Kidney epithelial cell (primary cell): ENCODE measurements around the gene GSAP. TPM values are rescaled to one million over a fixed set of nuclear protein-coding genes. Genes with fewer than 3 reads are reported as not detected.
"Not testable (repeated sequence)": the region's sequence is repeated elsewhere in the genome, so short reads cannot be mapped to it uniquely, and the experiment has no call there.

ENCODE experiments used
- DNase-seq: peaks from one replicate; pipeline ENCODE4 v3.0.0-alpha.2; 2010; ENCODE audit warnings: low read depth
- H3K27me3 ChIP-seq: 2 replicates; pipeline ENCODE4 v1.6.0; 2011; ENCODE audit warnings: low read length; ENCODE audit not compliant: control insufficient read depth, insufficient read depth
- H3K36me3 ChIP-seq: 2 replicates; pipeline ENCODE4 v1.5.1; 2011; ENCODE audit warnings: low read length; ENCODE audit not compliant: control insufficient read depth, insufficient read depth
- H3K4me3 ChIP-seq: 2 replicates; pipeline ENCODE4 v1.5.1; 2011; ENCODE audit warnings: low read depth, mild to moderate bottlenecking, control low read depth, low read length
- total RNA-seq: library from RNA; depleted of rRNA; stranded (reverse); fragments of >200 nt; gene quantifications from 2 replicates; pipeline ENCODE4 v1.2.3, GENCODE V29; 2015
- TF ChIP-seq, protein P1 (sequence below): IDR thresholded peaks from 2 replicates; pipeline ENCODE4 v1.5.1; 2011; ENCODE audit warnings: mild to moderate bottlenecking, moderate library complexity, low read length, control low read depth, inconsistent platforms; ENCODE audit not compliant: insufficient read depth, poor library complexity, severe bottlenecking

The GSAP gene
- total RNA-seq, 1 donor from 2014 or later, result 4.3 TPM

DNA sequence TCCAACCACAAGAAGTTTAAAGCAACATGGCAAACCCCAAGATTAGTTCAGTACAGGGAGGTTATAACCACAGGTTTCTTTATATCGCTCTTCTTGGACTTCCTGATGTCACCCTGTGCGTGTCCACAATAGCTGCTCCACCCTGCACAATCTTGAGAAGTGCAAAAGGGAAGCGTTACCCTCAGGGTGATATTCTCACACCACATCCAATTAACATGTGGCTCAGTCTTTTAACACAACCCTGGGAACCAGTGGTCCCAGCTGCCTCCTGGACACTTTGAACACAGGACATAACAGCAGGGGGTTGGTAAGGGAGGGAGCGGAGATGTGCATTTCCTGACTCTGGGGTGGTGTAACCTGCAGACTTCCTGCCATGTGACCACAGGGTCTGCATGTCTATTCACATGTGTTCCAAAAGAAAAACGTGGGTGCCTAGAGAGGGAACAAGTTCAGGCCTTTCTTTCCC lies 64.6 kb downstream of the GSAP start:
- no peak overlapping the region for H3K4me3 ChIP-seq
- TF ChIP-seq, protein P1, sequence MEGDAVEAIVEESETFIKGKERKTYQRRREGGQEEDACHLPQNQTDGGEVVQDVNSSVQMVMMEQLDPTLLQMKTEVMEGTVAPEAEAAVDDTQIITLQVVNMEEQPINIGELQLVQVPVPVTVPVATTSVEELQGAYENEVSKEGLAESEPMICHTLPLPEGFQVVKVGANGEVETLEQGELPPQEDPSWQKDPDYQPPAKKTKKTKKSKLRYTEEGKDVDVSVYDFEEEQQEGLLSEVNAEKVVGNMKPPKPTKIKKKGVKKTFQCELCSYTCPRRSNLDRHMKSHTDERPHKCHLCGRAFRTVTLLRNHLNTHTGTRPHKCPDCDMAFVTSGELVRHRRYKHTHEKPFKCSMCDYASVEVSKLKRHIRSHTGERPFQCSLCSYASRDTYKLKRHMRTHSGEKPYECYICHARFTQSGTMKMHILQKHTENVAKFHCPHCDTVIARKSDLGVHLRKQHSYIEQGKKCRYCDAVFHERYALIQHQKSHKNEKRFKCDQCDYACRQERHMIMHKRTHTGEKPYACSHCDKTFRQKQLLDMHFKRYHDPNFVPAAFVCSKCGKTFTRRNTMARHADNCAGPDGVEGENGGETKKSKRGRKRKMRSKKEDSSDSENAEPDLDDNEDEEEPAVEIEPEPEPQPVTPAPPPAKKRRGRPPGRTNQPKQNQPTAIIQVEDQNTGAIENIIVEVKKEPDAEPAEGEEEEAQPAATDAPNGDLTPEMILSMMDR, result no peak
- no peaks in the 10 kb centered on the region for H3K36me3 ChIP-seq
- H3K27me3 ChIP-seq, result no peaks in the 10 kb centered on the region
- no peak for DNase-seq

DNA sequence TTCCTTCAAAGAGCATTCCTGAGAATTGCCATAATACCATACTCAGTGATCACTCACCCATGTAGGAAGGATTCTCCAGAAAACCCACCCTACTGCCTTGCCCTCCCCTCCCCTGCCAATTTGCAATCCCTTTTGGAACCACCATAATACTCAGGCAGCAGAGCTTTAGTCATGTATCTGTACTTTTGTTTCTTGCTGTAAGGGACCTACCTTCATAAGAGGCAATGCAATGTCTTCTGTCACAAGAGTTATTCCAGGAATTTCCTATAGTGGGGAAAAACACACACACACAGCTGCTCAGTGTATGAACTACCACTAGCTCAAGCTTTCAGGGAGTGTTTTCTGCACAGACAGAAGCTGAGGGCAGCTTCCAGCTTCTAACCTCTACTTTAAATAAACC lies 67.0 kb downstream of the GSAP start:
- DNase-seq, result peak; percentile 19
- TF ChIP-seq, protein P1, result no peak
- no peaks in the 10 kb centered on the region for H3K36me3 ChIP-seq

DNA sequence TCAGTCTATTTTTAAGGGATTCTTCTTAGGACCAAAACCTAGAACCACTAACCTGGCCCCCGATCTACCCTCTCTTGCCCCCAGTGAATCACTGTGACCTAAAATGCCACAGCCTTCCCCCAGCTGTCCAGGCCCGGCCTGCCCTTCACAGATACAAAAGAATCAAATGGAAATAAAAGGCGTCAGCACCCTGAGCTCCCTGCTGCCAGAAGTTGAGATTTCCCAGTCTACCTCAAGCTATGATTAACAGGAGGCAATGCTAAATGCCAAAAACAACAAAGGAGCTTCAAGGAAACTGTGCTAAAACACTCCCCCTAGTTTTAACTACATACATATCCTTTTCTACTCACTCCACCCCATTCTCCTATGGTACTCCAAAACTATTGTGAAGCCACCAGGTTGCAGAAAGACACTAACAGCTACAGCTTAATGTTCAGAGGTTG lies 67.8 kb downstream of the GSAP start:
- TF ChIP-seq, protein P1, result no peak
- H3K36me3 ChIP-seq, result no peaks in the 10 kb centered on the region
- H3K4me3 ChIP-seq, result no peak overlapping the region
- H3K27me3 ChIP-seq, result no peaks in the 10 kb centered on the region
- peak; percentile 73 for DNase-seq

More for the DNA sequence above, 67.0 kb downstream of the GSAP start:
- Histone ChIP-seq H3K27me3 (no peaks in the 10 kb centered on the region), H3K4me3 (no peak overlapping the region)

DNA sequence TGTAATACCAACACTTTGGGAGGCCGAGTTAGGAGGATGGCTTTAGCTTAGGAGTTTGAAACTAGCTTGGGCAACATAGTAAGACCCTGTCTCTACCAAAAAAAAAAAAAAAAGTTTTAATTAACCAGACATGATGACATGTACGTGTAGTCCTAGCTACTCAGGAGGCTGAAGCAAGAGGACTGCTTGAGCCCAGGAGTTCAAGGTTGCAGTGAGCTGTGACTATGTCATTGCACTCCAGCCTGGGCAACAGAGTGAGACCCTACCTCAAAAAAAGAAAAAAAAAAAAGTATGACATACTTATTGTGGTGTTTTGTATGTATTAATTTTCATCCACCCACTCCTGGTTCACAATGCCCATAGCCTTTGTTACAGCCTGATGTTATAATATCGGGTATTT lies 69.7 kb downstream of the GSAP start:
- Histone ChIP-seq H3K36me3 (no peaks in the 10 kb centered on the region), H3K4me3 (no peak overlapping the region), H3K27me3 (no peaks in the 10 kb centered on the region)
- no peak for DNase-seq
- TF ChIP-seq, protein P1, result no peak

DNA sequence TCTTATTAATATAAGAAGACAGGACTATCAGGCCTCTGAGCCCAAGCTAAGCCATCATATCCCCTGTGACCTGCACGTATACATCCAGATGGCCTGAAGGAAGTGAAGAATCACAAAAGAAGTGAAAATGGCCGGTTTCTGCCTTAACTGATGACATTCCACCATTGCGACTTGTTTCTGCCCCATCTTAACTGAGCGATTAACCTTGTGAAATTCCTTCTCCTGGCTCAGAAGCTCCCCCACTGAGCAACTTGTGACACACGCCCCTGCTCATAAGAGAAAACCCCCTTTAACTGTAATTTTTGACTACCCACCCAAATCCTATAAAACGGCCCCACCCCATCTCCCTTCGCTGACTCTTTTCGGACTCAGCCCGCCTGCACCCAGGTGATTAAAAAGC lies 70.7 kb downstream of the GSAP start:
- H3K4me3 ChIP-seq, H3K27me3 ChIP-seq: not testable (repeated sequence)

DNA sequence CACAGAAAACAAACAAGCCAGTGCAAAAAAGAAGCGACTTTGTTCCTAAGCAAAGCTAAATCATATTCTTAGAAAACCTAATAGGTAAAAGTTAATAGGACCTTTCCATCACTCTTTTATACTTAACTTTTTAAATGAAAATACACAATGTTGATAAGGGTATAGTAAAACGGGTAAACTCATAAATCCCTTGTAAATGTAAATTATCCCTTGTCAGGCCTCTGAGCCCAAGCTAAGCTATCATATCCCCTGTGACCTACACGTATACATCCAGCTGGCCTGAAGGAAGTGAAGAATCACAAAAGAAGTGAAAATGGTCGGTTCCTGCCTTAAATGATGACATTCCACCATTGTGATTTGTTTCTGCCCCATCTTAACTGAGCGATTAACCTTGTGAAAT lies 76.4 kb downstream of the GSAP start:
- H3K4me3 ChIP-seq, result no peak overlapping the region
- no peaks in the 10 kb centered on the region for H3K27me3 ChIP-seq
- no peak for DNase-seq
- TF ChIP-seq, protein P1, result no peak
- no peaks in the 10 kb centered on the region for H3K36me3 ChIP-seq

More for the DNA sequence above, 70.7 kb downstream of the GSAP start:
- DNase-seq, H3K36me3 ChIP-seq: not testable (repeated sequence)
